Spleen (tissue), 11 donors: ENCODE results near the gene KHDC1. TPM values are rescaled to one million over a fixed set of nuclear protein-coding genes. Genes with fewer than 3 reads are reported as not detected.
"Not testable (repeated sequence)": the region's sequence is repeated elsewhere in the genome, so short reads cannot be mapped to it uniquely, and the experiment has no call there.

Source experiments
- DNase-seq: peaks from one replicate; pipeline ENCODE4 v3.0.0-alpha.2; 2020
- H3K27ac ChIP-seq, 8 donors: fragments of 200-600 bp; sonication (generic) in 7 of 8; 1 replicate in 4 of 8; 2 replicates in 4 of 8; pipeline versions ENCODE4 v1.5.0 to v1.8.0; 2016 to 2021; ENCODE audit warnings: inconsistent platforms in 4 of 8, mild to moderate bottlenecking in 4 of 8, moderate library complexity in 1 of 8
- H3K27me3 ChIP-seq, 7 donors: fragments of 200-600 bp; sonication (generic) in 6 of 7; replicated peaks in 1 of 7; 1 replicate in 4 of 7; 2 replicates in 3 of 7; pipeline versions ENCODE4 v1.5.0 to v1.8.0; 2016 to 2021; ENCODE audit warnings: inconsistent platforms in 3 of 7, mild to moderate bottlenecking in 1 of 7
- H3K36me3 ChIP-seq, 6 donors: fragments of 200-600 bp; sonication (generic) in 5 of 6; 1 replicate in 4 of 6; 2 replicates in 2 of 6; pipeline versions ENCODE4 v1.5.0 to v1.8.0; 2016 to 2021; ENCODE audit warnings: inconsistent platforms in 2 of 6
- H3K4me1 ChIP-seq, 6 donors: fragments of 200-600 bp; sonication (generic) in 5 of 6; 1 replicate in 3 of 6; 2 replicates in 3 of 6; pipeline versions ENCODE4 v1.5.0 to v1.8.0; 2016 to 2021; ENCODE audit warnings: inconsistent platforms in 3 of 6
- H3K4me3 ChIP-seq, 8 donors: fragments of 200-600 bp; sonication (generic) in 7 of 8; 1 replicate in 4 of 8; 2 replicates in 4 of 8; pipeline versions ENCODE4 v1.5.0 to v1.8.0; 2016 to 2021; ENCODE audit warnings: inconsistent platforms in 4 of 8, mild to moderate bottlenecking in 4 of 8, moderate library complexity in 2 of 8
- H3K9me3 ChIP-seq, 8 donors: fragments of 200-600 bp; sonication (generic) in 7 of 8; 1 replicate in 4 of 8; 2 replicates in 4 of 8; pipeline versions ENCODE4 v1.5.0 to v1.8.0; 2016 to 2021; ENCODE audit warnings: inconsistent platforms in 4 of 8
- CTCF ChIP-seq, 11 experiments: fragments of 200-600 bp in 7 of 11; fragments of 450-650 bp in 4 of 11; sonication (generic) in 4 of 11; IDR thresholded peaks in 8 of 11; conservative IDR thresholded peaks in 3 of 11; 1 replicate in 7 of 11; 2 replicates in 4 of 11; pipeline versions ENCODE4 v1.4.0 to v1.8.0; 2016 to 2021; ENCODE audit warnings: antibody characterized with exemption in 11 of 11, inconsistent platforms in 4 of 11, mild to moderate bottlenecking in 1 of 11
- POLR2A ChIP-seq, 3 donors: fragments of 450-650 bp; IDR thresholded peaks; one replicate each; pipeline ENCODE4 v1.5.1; 2017; ENCODE audit warnings: antibody characterized with exemption in 3 of 3, mild to moderate bottlenecking in 1 of 3
- POLR2AphosphoS5 ChIP-seq, 3 donors: sonication (generic); formaldehyde crosslinking; IDR thresholded peaks; one replicate each; pipeline ENCODE4 v1.5.1; 2017; ENCODE audit warnings: antibody characterized with exemption in 3 of 3
- WGBS, 5 donors: extraction: QIAGEN DNeasy Blood & Tissue Kit in 3 of 5; methylation state at CpG; one replicate each; pipeline versions ENCODE4 v1.1.5 to v1.1.7; 2013 to 2018; 5-methylcytosine and 5-hydroxymethylcytosine counted together
- intact Hi-C: fragments of 100-400 bp; cut with DNase I; formaldehyde crosslinking; loops from one replicate; pipeline ENCODE4 v1.15.0; 2023; ENCODE audit warnings: low total_unique reads
- polyA plus RNA-seq, 3 donors: library from polyadenylated mRNA; stranded (reverse); fragments of 200-250 nt; gene quantifications; one replicate each; pipeline ENCODE4 v1.2.1, GENCODE V29; 2013
- total RNA-seq, 7 donors: library from RNA; depleted of rRNA in 3 of 7; stranded (reverse); fragments of >200 nt in 3 of 7; fragmentation: NEBNext Ultra II Directional in 4 of 7; extraction: Animal tissue kit (Norgen Biotek cat#: 25700) in 4 of 7; gene quantifications; one replicate each; pipeline versions ENCODE4 v1.1.0 to v1.2.1, GENCODE V29; 2016 to 2021
- donor health status: healthy with polysubstance abuse.
- donor health status: DM: no; HTN: no; CAD: no; lungs with moderate emphysema.
- donor health status: DM: no; HTN: no; CAD: no.
- donor health status: Bipolar disorder and iron deficiency.
- donor health status: healthy.
- donor health status: DM: no; HTN: no; CAD: no.
- donor health status: DM: yes; HTN: yes; CAD: no.

KHDC1 gene
- total and polyA plus RNA-seq, 10 donors = 0.54 to 2.2 (median 0.90) TPM

DNA sequence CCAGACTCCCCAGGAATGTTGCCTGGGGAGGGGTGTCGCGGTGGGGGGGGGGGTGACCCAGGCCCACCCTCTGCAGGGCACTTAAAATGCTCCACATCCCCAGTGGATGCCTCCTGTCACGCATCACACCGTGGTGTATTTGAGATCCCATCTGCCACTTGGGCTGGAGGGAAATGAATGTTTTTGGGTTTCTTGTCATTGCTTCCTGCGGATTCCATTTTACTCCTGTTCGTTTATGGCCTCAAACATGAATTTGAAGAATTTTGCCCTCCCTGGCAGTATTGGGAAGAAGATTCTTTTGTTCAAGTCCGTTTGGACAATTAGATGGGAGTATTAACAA is 544 bp upstream of the KHDC1 start:
- H3K27me3 ChIP-seq = no peaks in the 10 kb centered on the region
- peaks cover 5 to 25% (median 17%) of the 10 kb centered on the region in 6 donors for H3K4me1 ChIP-seq
- H3K4me3 ChIP-seq = peak overlapping the region; percentile 53 to 86 (median 62)
- WGBS, 5 donors = 23 to 34% (median 32%) methylated on average over 5 to 7 of the region's 7 CpGs
- TF ChIP-seq CTCF (IDR thresholded peaks at IDR 0.05 in 8 of 11, conservative IDR thresholded peaks at IDR 0.05 in 3 of 11) (no peak), POLR2AphosphoS5 (IDR thresholded peaks at IDR 0.05) (no peak), POLR2A (IDR thresholded peaks at IDR 0.05) (no peak)
- H3K27ac ChIP-seq = peak overlapping the region in 5 of 8 donors; percentile 59 to 85 (median 78)
- H3K9me3 ChIP-seq = no peaks in the 10 kb centered on the region
- intact Hi-C loops = no loop called here
- DNase-seq = no peak
- H3K36me3 ChIP-seq = peaks cover 0 to 5% (median 0%) of the 10 kb centered on the region in 6 donors

DNA sequence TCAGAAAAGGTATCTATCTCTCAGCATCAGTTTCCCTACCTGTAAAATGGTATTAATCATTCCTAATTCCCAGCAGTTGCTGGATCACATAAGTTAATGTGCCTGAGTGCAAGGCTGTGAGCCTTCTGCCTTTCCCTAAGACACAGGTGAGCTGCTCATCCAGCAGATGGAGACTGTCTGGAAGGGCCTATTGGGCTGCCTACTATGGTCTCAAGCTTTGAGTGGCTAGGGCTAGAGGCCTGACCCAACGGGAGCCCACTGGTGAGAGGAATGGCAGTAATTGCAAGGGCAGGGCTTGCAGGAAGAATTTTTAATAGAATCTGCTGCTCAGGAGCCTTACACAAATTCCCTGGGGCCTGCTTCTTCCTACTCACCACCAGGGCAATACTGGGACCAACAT is 4.3 kb downstream of the KHDC1 start:
- no peak for DNase-seq
- 82 to 100% (median 96%) methylated on average over 1 of the region's 1 CpG for WGBS, 5 donors
- Histone ChIP-seq H3K4me3 (no peak overlapping the region), H3K27me3 (no peaks in the 10 kb centered on the region), H3K9me3 (no peaks in the 10 kb centered on the region), H3K36me3 (no peaks in the 10 kb centered on the region), H3K27ac (no peak overlapping the region), H3K4me1 (peaks cover 5 to 17% (median 12%) of the 10 kb centered on the region in 6 donors)
- no peak for TF ChIP-seq POLR2A (IDR thresholded peaks at IDR 0.05)
- TF ChIP-seq CTCF (IDR thresholded peaks at IDR 0.05 in 8 of 11, conservative IDR thresholded peaks at IDR 0.05 in 3 of 11) = no peak
- TF ChIP-seq POLR2AphosphoS5 (IDR thresholded peaks at IDR 0.05) = no peak
- intact Hi-C loops = no loop called here

GRCh38 chr6:73254323-73254722 is 8.7 kb downstream of the KHDC1 start:
- H3K36me3 ChIP-seq, H3K4me3 ChIP-seq, H3K27ac ChIP-seq, intact Hi-C loops, H3K4me1 ChIP-seq, H3K9me3 ChIP-seq, H3K27me3 ChIP-seq, DNase-seq: not testable (repeated sequence)
- WGBS, 5 donors = 93 to 97% (median 96%) methylated on average over 5 of the region's 5 CpGs

DNA sequence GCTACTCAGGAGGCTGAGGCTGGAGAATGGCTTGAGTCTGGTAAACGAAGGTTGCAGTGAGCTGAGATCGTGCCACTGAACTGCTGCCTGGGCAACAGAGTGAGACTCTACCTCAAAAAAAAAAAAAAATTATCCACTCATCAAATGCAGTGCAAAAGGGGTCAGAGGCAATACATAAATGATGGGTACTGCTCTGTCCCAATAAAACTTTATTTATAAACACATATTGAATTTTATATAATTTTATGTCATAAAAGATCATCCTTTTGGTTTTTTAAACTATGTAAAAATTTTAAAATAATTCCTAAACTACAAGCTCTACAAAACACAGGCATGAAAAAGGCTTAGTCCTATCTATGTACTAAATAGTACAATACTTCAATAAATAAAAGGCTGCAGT is 10.3 kb downstream of the KHDC1 start:
- H3K9me3 ChIP-seq = no peaks in the 10 kb centered on the region
- no peak for TF ChIP-seq POLR2A (IDR thresholded peaks at IDR 0.05)
- no peak for TF ChIP-seq POLR2AphosphoS5 (IDR thresholded peaks at IDR 0.05)
- TF ChIP-seq CTCF (IDR thresholded peaks at IDR 0.05 in 8 of 11, conservative IDR thresholded peaks at IDR 0.05 in 3 of 11) = no peak
- intact Hi-C loops = no loop called here
- 94 to 100% (median 98%) methylated on average over 2 of the region's 2 CpGs for WGBS, 5 donors
- no peak overlapping the region for H3K27ac ChIP-seq
- DNase-seq = no peak
- H3K36me3 ChIP-seq = no peaks in the 10 kb centered on the region
- no peak overlapping the region for H3K4me3 ChIP-seq
- no peaks in the 10 kb centered on the region for H3K27me3 ChIP-seq
- H3K4me1 ChIP-seq = no peaks in the 10 kb centered on the region

GRCh38 chr6:73250016-73250415 is 13.0 kb downstream of the KHDC1 start:
- H3K4me1 ChIP-seq = no peaks in the 10 kb centered on the region
- H3K27me3 ChIP-seq = peaks cover 0 to 8% (median 0%) of the 10 kb centered on the region in 7 donors
- H3K36me3 ChIP-seq = no peaks in the 10 kb centered on the region
- no peaks in the 10 kb centered on the region for H3K9me3 ChIP-seq
- no peak for DNase-seq
- H3K4me3 ChIP-seq = no peak overlapping the region
- no peak overlapping the region for H3K27ac ChIP-seq
- intact Hi-C loops = no loop called here
- TF ChIP-seq POLR2A (IDR thresholded peaks at IDR 0.05) (no peak), POLR2AphosphoS5 (IDR thresholded peaks at IDR 0.05) (no peak), CTCF (IDR thresholded peaks at IDR 0.05 in 8 of 11, conservative IDR thresholded peaks at IDR 0.05 in 3 of 11) (no peak)
